ENCODE results near the gene POU6F1.

GRCh38 chr12:51208016-51208660, 9.7 kb downstream of the POU6F1 start:
- TF ChIP-seq FOXM1 (IDR thresholded peaks at IDR 0.05; ENCODE audit: borderline replicate concordance, low read depth) (no peak), MAX (IDR thresholded peaks at IDR 0.05) (no peak), REST (IDR thresholded peaks at IDR 0.05; ENCODE audit: low read depth) (no peak), NFIC (IDR thresholded peaks at IDR 0.05) (no peak), EGR1 (IDR thresholded peaks at IDR 0.05) (no peak)

Data from Ishikawa (cell line).